PC-3 (cell line): ENCODE measurements around the gene ZP1. TPM values are rescaled to one million over a fixed set of nuclear protein-coding genes. Genes with fewer than 3 reads are reported as not detected.

ENCODE experiments used
- ATAC-seq: fragments of 200-7000 bp; cut with Tn5 transposase; 2 replicates; pipeline ENCODE4 v1.9.1; 2020; ENCODE audit warnings: mild to moderate bottlenecking, moderate library complexity
- BruUV-seq: library from RNA; stranded (reverse); fragments of 400-500 nt; replicated peaks from 2 replicates; lab custom pipeline; 2021; lab: Mats Ljungman, UMichigan
- CTCF ChIA-PET: fragments of 300-600 bp; sonication (Branson Sonifier 250); formaldehyde crosslinking; loops from one replicate; lab custom pipeline; 2022; ENCODE audit warnings: antibody characterized with exemption; lab: Charles Lee
- POLR2A ChIA-PET: fragments of 300-600 bp; sonication (Branson Sonifier 250); formaldehyde crosslinking; loops from one replicate; lab custom pipeline; 2022; ENCODE audit warnings: antibody characterized with exemption; ENCODE audit not compliant: unreplicated experiment; lab: Charles Lee
- DNase-seq: peaks from one replicate; pipeline ENCODE4 v3.0.0-alpha.2; 2015
- H2AFZ ChIP-seq: fragments of 300-600 bp; sonication (generic); 2 replicates; pipeline ENCODE4 v1.6.0; 2016; ENCODE audit warnings: antibody characterized with exemption, low read length
- H3F3A ChIP-seq: fragments of 300-600 bp; sonication (generic); one replicate; pipeline ENCODE4 v1.6.0; 2017; ENCODE audit warnings: antibody characterized with exemption, low read length, control low read depth, mild to moderate bottlenecking; ENCODE audit not compliant: unreplicated experiment
- H3K27ac ChIP-seq: fragments of 300-600 bp; sonication (generic); 2 replicates; pipeline ENCODE4 v1.5.1; 2016; ENCODE audit warnings: mild to moderate bottlenecking, low read length
- H3K27me3 ChIP-seq: fragments of 300-600 bp; sonication (generic); 2 replicates; pipeline ENCODE4 v1.6.1; 2016; ENCODE audit warnings: low read length, mixed read lengths
- H3K36me3 ChIP-seq: fragments of 300-600 bp; sonication (generic); 2 replicates; pipeline ENCODE4 v1.6.1; 2016; ENCODE audit warnings: low read depth, mixed run types, low read length, mixed read lengths
- H3K4me1 ChIP-seq: fragments of 300-600 bp; sonication (generic); 2 replicates; pipeline ENCODE4 v1.5.1; 2016; ENCODE audit warnings: low read length; ENCODE audit not compliant: insufficient read depth
- H3K4me2 ChIP-seq: fragments of 300-600 bp; sonication (generic); 2 replicates; pipeline ENCODE4 v1.6.0; 2016; ENCODE audit warnings: low read length
- H3K4me3 ChIP-seq: fragments of 300-600 bp; sonication (generic); 2 replicates; pipeline ENCODE4 v1.5.1; 2016; ENCODE audit warnings: mild to moderate bottlenecking, low read length, mixed read lengths
- H3K79me2 ChIP-seq: fragments of 300-600 bp; sonication (generic); 2 replicates; pipeline ENCODE4 v1.6.1; 2017; ENCODE audit warnings: low read length, mixed read lengths
- H3K9ac ChIP-seq: fragments of 300-600 bp; sonication (generic); 2 replicates; pipeline ENCODE4 v1.6.0; 2016; ENCODE audit warnings: mild to moderate bottlenecking, low read length
- H3K9me2 ChIP-seq: fragments of 300-600 bp; sonication (generic); replicated peaks from 2 replicates; pipeline ENCODE4 v1.6.1; 2016; ENCODE audit warnings: mixed run types, low read length, mixed read lengths
- H3K9me3 ChIP-seq: fragments of 300-600 bp; sonication (generic); 2 replicates; pipeline ENCODE4 v1.6.1; 2016; ENCODE audit warnings: low read length, mixed read lengths
- H4K20me1 ChIP-seq: fragments of 300-600 bp; sonication (generic); 2 replicates; pipeline ENCODE4 v1.6.1; 2016; ENCODE audit warnings: low read length, mixed read lengths
- EZH2 ChIP-seq: fragments of 300-600 bp; sonication (generic); IDR thresholded peaks from one replicate; pipeline ENCODE4 v1.6.1; 2017; ENCODE audit warnings: antibody characterized with exemption, mild to moderate bottlenecking, low read length; ENCODE audit not compliant: unreplicated experiment
- EZH2phosphoT487 ChIP-seq: fragments of 300-600 bp; sonication (generic); IDR thresholded peaks from 2 replicates; pipeline ENCODE4 v1.6.1; 2018; ENCODE audit warnings: mild to moderate bottlenecking, antibody characterized with exemption, low read length, borderline replicate concordance
- intact Hi-C: fragments of 100-400 bp; cut with micrococcal nuclease; formaldehyde crosslinking; loops from 2 replicates; pipeline ENCODE4 v1.9.0; 2023
- total RNA-seq: library from RNA; depleted of rRNA; stranded (reverse); fragments of >200 nt; gene quantifications from 2 replicates; pipeline ENCODE4 v1.2.3, GENCODE V29; 2014
- TF ChIP-seq, protein P1 (sequence below): fragments of 300-600 bp; sonication (generic); conservative IDR thresholded peaks from 2 replicates; pipeline ENCODE4 v1.5.1; 2017; ENCODE audit warnings: antibody characterized with exemption, low read depth, mild to moderate bottlenecking, low read length

The ZP1 gene
- total RNA-seq, 1 experiment from 2014 or later: not detected

DNA sequence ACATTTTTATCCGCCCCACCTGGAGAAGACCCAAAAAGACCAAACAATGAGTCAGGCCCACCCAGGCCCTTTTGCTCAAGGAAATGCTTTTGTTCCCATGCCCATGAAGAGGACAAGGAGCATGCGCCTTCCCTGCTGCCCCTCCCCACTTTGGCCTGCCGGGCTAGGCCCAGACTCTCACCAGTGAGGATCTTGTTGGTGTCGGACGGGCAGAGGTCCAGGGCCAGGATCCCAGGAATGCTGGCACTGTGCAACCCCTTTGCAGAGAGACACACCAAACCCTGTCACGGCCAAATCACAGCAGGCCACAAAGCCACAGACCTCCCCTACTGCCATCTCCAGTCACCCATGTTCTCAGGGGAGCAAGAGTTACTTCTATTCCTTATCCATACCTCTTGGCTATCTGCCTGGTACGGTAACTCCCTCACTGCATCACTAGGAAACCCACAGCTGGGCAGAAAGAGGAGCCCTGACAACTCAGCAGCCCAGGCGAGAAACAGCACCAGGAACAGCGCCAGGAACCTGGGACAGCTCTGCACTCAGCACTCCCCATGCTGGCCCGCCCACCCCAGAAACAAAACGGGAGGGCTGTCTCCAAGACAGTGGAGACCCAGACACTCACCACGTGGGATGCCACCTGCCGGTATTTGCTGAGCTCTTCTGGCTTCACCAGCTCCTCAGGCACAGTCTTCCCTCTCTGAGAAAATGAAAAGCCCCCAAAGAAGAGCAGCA lies 33.5 kb downstream of the ZP1 start:
- no peak overlapping the region for H3K9ac ChIP-seq
- TF ChIP-seq EZH2phosphoT487 (no peak), EZH2 (no peak)
- TF ChIP-seq, protein P1, sequence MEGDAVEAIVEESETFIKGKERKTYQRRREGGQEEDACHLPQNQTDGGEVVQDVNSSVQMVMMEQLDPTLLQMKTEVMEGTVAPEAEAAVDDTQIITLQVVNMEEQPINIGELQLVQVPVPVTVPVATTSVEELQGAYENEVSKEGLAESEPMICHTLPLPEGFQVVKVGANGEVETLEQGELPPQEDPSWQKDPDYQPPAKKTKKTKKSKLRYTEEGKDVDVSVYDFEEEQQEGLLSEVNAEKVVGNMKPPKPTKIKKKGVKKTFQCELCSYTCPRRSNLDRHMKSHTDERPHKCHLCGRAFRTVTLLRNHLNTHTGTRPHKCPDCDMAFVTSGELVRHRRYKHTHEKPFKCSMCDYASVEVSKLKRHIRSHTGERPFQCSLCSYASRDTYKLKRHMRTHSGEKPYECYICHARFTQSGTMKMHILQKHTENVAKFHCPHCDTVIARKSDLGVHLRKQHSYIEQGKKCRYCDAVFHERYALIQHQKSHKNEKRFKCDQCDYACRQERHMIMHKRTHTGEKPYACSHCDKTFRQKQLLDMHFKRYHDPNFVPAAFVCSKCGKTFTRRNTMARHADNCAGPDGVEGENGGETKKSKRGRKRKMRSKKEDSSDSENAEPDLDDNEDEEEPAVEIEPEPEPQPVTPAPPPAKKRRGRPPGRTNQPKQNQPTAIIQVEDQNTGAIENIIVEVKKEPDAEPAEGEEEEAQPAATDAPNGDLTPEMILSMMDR: no peak
- peaks cover 83% of the 10 kb centered on the region for H3K36me3 ChIP-seq
- H3K9me2 ChIP-seq: no peaks in the 10 kb centered on the region
- H3K79me2 ChIP-seq: peaks cover 38% of the 10 kb centered on the region
- H3F3A ChIP-seq: peaks cover 8% of the 10 kb centered on the region
- H3K4me2 ChIP-seq: no peak overlapping the region
- no peak overlapping the region for H2AFZ ChIP-seq
- DNase-seq (no peak), ATAC-seq (no peak)
- no TSS peak for BruUV-seq
- H4K20me1 ChIP-seq: peaks cover 39% of the 10 kb centered on the region
- intact Hi-C loops: no loop called here
- ChIA-PET CTCF (no interaction called here), POLR2A (no interaction called here)
- H3K9me3 ChIP-seq: no peaks in the 10 kb centered on the region
- no peak overlapping the region for H3K27ac ChIP-seq
- no peak overlapping the region for H3K4me3 ChIP-seq
- H3K27me3 ChIP-seq: no peaks in the 10 kb centered on the region
- peaks cover 16% of the 10 kb centered on the region for H3K4me1 ChIP-seq

DNA sequence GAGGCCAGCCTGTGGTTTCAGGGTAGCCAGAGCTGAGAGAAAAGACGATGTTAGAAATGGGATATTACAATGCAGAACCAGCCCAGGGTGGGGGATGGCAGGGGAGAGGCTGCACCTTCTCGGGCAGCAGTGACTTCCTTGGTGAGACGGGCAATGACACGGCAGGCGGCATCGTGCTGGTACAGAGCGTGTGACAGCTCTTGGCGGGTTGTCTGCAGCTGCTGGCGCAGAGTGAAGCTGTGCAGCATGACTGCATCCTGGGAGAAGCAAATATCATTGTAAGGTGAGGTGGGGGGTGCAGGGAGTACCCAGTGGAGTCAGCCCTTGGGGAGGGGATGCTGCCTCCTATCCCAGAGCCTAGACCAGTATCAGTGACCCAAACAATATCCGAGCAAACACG lies 35.3 kb downstream of the ZP1 start:
- H3K36me3 ChIP-seq: peaks cover 66% of the 10 kb centered on the region
- no peaks in the 10 kb centered on the region for H3K27me3 ChIP-seq
- intact Hi-C loops: no loop called here
- peaks cover 19% of the 10 kb centered on the region for H3K4me1 ChIP-seq
- no peak overlapping the region for H3K9ac ChIP-seq
- no TSS peak for BruUV-seq
- H3K4me3 ChIP-seq: no peak overlapping the region
- peaks cover 8% of the 10 kb centered on the region for H3F3A ChIP-seq
- no peak for TF ChIP-seq EZH2phosphoT487
- TF ChIP-seq EZH2: no peak
- TF ChIP-seq, protein P1: no peak
- no peaks in the 10 kb centered on the region for H3K9me3 ChIP-seq
- no peak overlapping the region for H3K27ac ChIP-seq
- ATAC-seq (no peak), DNase-seq (no peak)
- H2AFZ ChIP-seq: no peak overlapping the region
- H3K4me2 ChIP-seq: no peak overlapping the region
- CTCF ChIA-PET: no interaction called here
- POLR2A ChIA-PET: no interaction called here
- peaks cover 37% of the 10 kb centered on the region for H4K20me1 ChIP-seq
- H3K79me2 ChIP-seq: peaks cover 43% of the 10 kb centered on the region
- H3K9me2 ChIP-seq: no peaks in the 10 kb centered on the region

DNA sequence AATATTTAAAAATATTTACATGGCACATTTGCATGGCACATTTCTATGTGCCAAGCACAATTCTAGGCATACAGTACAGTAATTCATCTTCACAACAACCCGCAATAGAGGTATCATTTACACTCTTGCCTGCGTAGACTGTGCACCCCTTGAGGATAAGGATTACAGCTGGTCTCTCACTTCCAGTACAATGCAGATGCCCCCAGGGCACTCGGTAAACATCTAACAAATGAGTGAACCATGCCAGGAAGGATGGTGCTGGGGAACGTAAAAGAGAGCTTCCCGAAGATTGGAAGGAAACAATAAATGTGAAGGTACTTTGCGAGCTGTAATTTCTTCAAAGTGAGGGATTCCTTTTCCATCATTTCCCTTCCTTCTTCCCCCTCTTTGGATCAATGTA lies 37.7 kb downstream of the ZP1 start:
- Histone ChIP-seq H4K20me1 (peaks cover 32% of the 10 kb centered on the region), H3K36me3 (peaks cover 42% of the 10 kb centered on the region), H3K9me3 (no peaks in the 10 kb centered on the region), H3K4me3 (peak overlapping the region; percentile 85), H2AFZ (no peak overlapping the region), H3K4me2 (peak overlapping the region; percentile 96), H3K27me3 (no peaks in the 10 kb centered on the region), H3F3A (peaks cover 2% of the 10 kb centered on the region), H3K4me1 (peaks cover 19% of the 10 kb centered on the region), H3K9me2 (no peaks in the 10 kb centered on the region), H3K9ac (peak overlapping the region; percentile 96), H3K27ac (peak overlapping the region; percentile 81), H3K79me2 (peaks cover 43% of the 10 kb centered on the region)
- TF ChIP-seq, protein P1: no peak
- TF ChIP-seq EZH2phosphoT487: no peak
- TF ChIP-seq EZH2: no peak
- DNase-seq (peak; percentile 50), ATAC-seq (no peak)
- ChIA-PET POLR2A (no interaction called here), CTCF (no interaction called here)
- no TSS peak for BruUV-seq
- intact Hi-C loops: no loop called here
